NCI-H460 (cell line): ENCODE results near the gene POLL. TPM values are rescaled to one million over a fixed set of nuclear protein-coding genes. Genes with fewer than 3 reads are reported as not detected.
"Not testable (repeated sequence)": the region's sequence is repeated elsewhere in the genome, so short reads cannot be mapped to it uniquely, and the experiment has no call there.

ENCODE experiments used
- DNase-seq: peaks from one replicate; pipeline ENCODE4 v3.0.0-alpha.2; 2016; ENCODE audit warnings: low read depth; ENCODE audit errors: extremely low read depth
- polyA plus RNA-seq: library from polyadenylated mRNA; depleted of rRNA; stranded (reverse); fragments of >200 nt; gene quantifications from 2 replicates; pipeline ENCODE4 v1.2.3, GENCODE V29; 2014; cell fraction: nucleus; rRNA removed
- total RNA-seq: library from RNA; depleted of rRNA; stranded (reverse); fragments of >200 nt; shearing (Covaris generic); gene quantifications from 2 replicates; pipeline ENCODE4 v1.2.3, GENCODE V29; 2014; rRNA removed

Gene POLL
- 17.5 and 17.7 TPM in 2 replicates for total RNA-seq
- polyA plus RNA-seq, result 54.6 and 74.7 TPM in 2 replicates

GRCh38 chr10:101587725-101588653, at the start of gene POLL, which contains the start of gene DPCD:
Gene POLL, minus strand, starts transcription at chr10:101588257. Its CDS starts 897 bp downstream, at chr10:101587360.
Gene DPCD, plus strand, starts transcription at chr10:101588321. Its CDS starts 16 bp downstream, at chr10:101588337.
- DNase-seq, result peak; percentile 94

GRCh38 chr10:101633510-101633909, 45.5 kb upstream of the POLL start:
- DNase-seq, result not testable (repeated sequence)

DNA sequence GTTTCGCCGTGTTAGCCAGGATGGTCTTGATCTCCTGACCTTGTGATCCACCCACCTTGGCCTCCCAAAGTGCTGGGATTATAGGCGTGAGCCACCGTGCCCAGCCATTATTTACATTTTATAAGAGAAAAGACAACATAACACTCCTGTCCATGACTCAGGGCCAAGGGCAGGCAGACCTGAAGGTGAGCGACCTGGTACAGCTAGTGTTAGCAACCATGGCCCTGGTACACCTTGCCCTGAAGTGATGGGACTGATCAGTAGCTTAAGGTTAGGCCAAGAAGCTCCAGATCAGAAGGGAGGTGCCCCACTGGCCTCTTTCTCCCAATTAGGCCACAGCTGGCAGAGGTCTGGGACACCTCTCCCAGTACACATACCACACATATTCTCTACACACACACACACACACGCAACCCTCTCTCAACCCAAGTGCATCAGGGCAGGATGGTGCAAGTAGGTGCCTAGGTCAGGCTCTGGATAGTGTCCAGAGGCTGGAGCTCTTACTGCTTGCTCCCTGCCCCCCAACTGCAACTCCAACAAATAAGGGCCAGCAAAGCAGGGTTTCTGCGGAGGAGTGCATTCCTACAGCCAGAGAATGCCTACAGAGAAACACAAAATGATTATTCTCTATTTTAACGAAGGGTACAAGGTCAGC, 43.9 kb upstream of the POLL start:
- no peak for DNase-seq

DNA sequence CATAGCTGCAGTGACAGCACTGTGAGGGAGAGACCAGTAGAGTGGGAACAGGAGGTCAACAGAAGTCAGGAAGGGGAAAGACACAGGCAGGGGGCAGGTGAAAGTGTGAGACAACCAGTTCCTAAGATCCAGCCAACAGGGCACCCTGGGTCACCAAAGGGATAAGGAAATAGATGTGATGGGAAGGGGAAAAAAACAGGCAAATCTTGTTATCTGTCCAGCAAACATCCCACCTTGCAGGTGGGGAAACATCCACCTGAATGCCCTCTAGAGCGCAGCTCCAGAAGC, 42.5 kb upstream of the POLL start:
- no peak for DNase-seq

DNA sequence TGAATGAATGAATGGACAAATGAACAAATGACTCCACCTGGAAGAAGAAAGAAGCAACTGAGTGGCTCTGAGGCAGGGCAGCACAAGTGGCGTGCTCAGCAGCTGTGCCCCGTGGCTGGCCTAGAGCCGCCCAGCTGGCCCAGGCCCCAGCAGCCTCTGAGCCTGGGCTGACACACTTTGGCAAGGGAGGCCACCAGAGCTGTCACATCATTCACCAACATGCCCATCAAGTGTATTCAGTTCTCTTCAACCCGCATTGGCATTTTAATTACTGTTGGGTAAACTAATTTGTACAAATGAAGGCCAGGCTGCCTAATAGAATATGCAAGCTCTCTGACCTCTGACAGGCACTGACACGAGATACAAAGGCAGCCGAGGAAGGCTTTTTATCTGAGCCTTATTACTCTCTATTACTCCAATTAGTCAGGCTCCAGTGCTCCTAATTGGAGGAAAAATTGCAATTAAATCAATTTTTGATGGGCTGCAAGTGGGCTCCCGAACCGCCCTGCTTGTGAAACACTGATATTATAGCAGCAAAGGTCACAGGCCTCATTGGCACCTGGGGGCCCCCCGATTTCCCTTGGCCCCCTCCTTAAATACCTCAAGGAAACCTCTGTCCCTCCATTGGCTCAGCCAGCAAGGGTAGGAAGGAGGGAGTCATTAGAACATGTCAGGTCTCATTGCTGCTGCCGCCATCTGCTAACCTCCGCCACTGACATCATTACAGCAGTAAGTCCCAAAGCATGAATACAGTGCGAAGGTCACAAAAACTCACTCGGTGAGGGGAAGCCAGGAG, 42.0 kb upstream of the POLL start:
- no peak for DNase-seq

GRCh38 chr10:101625821-101626412, 37.9 kb upstream of the POLL start:
- DNase-seq, result no peak

GRCh38 chr10:101624526-101625102, 36.6 kb upstream of the POLL start:
- no peak for DNase-seq

- DNase-seq, result no peak
Measured at GRCh38 chr10:101623528-101623927, 35.5 kb upstream of the POLL start.

DNA sequence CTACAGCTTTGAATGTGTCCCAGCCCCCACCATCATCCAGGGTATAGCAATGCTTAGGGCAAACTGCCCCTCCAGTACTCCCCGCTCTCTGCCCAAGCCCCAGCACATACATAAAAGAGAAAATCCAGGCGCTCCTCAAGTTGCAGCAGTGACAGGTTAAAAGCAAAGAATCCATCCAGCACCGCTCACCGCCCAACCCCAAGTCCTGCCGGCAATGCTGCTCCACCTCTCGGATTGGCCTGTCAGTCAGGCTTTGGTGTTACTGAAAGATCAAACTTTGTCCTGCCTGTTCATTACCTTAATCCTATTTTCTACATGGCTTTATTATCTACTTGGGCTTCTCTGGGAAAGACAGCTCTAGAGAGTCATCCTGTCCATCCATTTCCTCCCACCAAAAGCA, 31.9 kb upstream of the POLL start:
- DNase-seq, result no peak

- DNase-seq, result no peak
Measured at GRCh38 chr10:101618871-101619270, 30.8 kb upstream of the POLL start.

- DNase-seq, result no peak
Measured at GRCh38 chr10:101617824-101618568, 29.9 kb upstream of the POLL start.

DNA sequence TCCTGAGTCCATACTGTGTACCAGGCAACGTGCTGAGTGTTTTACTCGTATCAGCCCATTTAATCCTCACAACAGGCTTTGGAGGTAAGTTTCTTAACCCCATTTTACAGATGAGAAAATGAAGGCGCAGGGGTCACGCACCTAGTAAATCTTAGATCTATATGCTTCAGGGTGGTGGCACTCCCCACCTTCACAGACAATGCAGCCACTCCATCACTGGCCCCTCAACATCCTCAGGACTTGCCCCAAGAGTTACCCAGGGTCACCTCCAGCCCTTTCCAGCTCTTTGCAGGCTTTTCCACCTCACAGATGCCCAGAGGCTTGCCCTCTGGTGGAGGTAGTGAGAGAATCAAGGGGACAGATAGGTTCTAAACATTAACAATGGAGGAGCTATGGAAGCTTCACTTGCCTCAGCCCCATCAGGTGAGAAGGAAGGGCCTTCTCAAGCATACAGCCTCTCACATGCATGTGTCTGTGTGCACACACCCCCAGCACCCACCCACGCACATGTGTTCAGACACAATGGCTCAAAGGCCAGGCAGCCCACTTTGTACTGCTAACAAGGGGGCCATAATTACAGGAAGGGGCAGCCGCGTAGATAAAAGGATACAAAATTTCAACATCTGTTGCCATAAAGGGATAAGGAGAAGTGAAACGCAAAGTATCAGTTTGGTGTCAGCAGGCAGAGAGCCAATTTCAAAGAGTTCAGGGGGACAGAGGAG, 29.2 kb upstream of the POLL start:
- no peak for DNase-seq

GRCh38 chr10:101616415-101617101, 28.5 kb upstream of the POLL start:
- no peak for DNase-seq

GRCh38 chr10:101615525-101616116, 27.6 kb upstream of the POLL start:
- DNase-seq, result no peak

DNA sequence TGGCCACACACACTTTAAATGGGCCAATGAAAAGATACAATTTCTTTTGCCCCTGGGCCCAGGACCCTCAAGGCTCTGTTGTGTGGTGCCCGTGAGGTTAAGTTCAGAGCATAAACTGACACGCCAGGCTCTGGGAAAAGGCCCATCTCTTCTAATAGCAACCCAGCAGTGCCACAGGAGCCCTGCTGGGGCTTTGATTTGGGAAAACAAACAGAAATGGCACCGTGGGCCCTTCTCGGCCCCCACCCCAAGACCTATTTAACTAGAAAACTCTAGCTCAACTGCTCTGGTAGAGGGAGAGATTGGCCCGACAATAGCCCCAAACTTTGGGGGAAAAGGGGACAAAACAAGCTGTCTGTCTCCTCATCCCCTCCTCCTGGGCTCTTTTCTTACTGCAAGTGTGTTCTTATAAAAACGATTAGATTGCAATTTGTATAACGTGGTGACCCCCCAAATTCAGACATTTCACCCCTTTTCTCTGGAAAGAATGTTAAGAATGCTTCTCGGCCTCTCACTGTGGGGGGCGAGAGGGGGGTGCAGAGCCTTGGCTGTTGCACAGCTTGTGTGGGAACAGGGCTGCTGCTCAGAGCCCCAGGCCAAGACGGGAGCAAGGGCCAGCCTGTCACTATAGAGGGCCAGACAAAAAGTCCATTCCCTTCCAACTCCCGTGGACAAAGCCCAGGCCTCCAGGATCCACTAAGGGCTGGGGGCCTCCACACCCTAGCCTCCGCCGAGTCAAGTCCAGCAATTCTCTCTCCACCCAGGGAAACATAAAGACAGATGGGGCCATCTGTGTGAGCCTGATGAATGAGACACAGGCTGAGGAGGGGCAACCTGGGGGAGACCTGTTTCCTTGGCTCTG, 26.8 kb upstream of the POLL start:
- no peak for DNase-seq

DNA sequence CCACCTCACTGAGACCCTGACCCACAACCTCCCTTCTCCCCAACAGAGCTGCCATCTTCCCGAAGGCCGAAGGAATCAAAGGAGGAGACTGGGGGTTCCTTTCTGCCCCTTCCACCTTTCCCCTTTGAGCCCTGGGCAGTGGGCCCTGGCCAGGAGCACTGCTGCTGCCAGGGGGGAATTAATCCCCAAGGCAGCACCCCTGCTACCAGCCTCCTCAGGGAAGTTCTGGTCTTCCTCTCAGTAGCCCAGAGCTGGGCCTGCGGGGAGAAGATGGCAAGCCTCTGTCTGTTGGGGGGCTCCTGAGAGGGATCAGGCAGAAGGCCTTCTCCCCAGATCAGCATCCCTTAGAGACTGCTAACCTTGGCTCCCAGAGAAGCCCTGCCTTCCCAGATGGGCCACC, 25.6 kb upstream of the POLL start:
- no peak for DNase-seq

- no peak for DNase-seq
Measured at GRCh38 chr10:101612872-101613271, 24.8 kb upstream of the POLL start.
